ENCODE results near the gene RRAS2. TPM values are rescaled to one million over a fixed set of nuclear protein-coding genes. Genes with fewer than 3 reads are reported as not detected.
A peak's percentile ranks its signal among the peaks of the same experiment; 100 is the strongest.

Gene RRAS2
- total RNA-seq, 1 experiment from 2014 or later: 164 TPM

GRCh38 chr11:14327116-14327515, 31.9 kb downstream of the RRAS2 start (continued):
- TF ChIP-seq JAZF1 (CRISPR knock-in tag; IDR thresholded peaks at IDR 0.05) (no peak), ZNF263 (CRISPR knock-in tag; IDR thresholded peaks at IDR 0.05; ENCODE audit: low read depth) (no peak)

- CTCF ChIA-PET: interaction anchor here (0.7 kb wide), 1 partner anchor 15 kb away, joined by 3 read pairs; no protein-coding TSS in a partner anchor
- ATAC-seq (no peak), DNase-seq (ENCODE audit: low spot score) (no peak)
- Mint-ChIP-seq H3K4me3 (no peak overlapping the region), H3K27me3 (ENCODE audit: low read depth) (no peaks in the 10 kb centered on the region), H3K4me1 (peaks cover 83% of the 10 kb centered on the region), H3K36me3 (peaks cover 9% of the 10 kb centered on the region; the same call in 1 of the 2 replicates), H3K9me3 (peaks cover 3% of the 10 kb centered on the region; the same call in 1 of the 2 replicates), H3K27ac (peak overlapping the region; percentile 29)
- TF ChIP-seq ZBTB21 (CRISPR knock-in tag; IDR thresholded peaks at IDR 0.05; ENCODE audit: borderline replicate concordance): no peak
- no peak for TF ChIP-seq HMGXB4 (CRISPR knock-in tag; IDR thresholded peaks at IDR 0.05)
- no peak for TF ChIP-seq MXD4 (CRISPR knock-in tag; IDR thresholded peaks at IDR 0.05; ENCODE audit: borderline replicate concordance)
- 0 out of 2 replicates have a peak, but pooled peaks have one; percentile 19 for TF ChIP-seq ZNF121 (CRISPR knock-in tag; IDR thresholded peaks at IDR 0.05)
- POLR2A ChIA-PET: no interaction called here
Observed at GRCh38 chr11:14323118-14323676, 35.8 kb downstream of the RRAS2 start.

GRCh38 chr11:14322510-14322909, 36.5 kb downstream of the RRAS2 start:
- Mint-ChIP-seq H3K4me1 (peaks cover 85% of the 10 kb centered on the region), H3K27me3 (ENCODE audit: low read depth) (no peaks in the 10 kb centered on the region), H3K4me3 (no peak overlapping the region), H3K36me3 (peaks cover 5% of the 10 kb centered on the region; the same call in 1 of the 2 replicates), H3K9me3 (peaks cover 3% of the 10 kb centered on the region; the same call in 1 of the 2 replicates), H3K27ac (peak overlapping the region; percentile 47; the same call in 1 of the 2 replicates)
- ChIA-PET POLR2A (no interaction called here), CTCF (interaction anchor here (0.7 kb wide), 1 partner anchor 14 kb away, joined by 3 read pairs; no protein-coding TSS in a partner anchor)
- TF ChIP-seq NR1H2 (CRISPR knock-in tag; IDR thresholded peaks at IDR 0.05): no peak
- no peak for TF ChIP-seq PRRX2 (CRISPR knock-in tag; IDR thresholded peaks at IDR 0.05)
- no peak for TF ChIP-seq IRF1 (CRISPR knock-in tag; IDR thresholded peaks at IDR 0.05)
- no peak for TF ChIP-seq ATF1 (CRISPR knock-in tag; IDR thresholded peaks at IDR 0.05)
- no peak for TF ChIP-seq SOX15 (CRISPR knock-in tag; IDR thresholded peaks at IDR 0.05)
- TF ChIP-seq ERG (CRISPR knock-in tag; IDR thresholded peaks at IDR 0.05): no peak
- TF ChIP-seq HMGXB4 (CRISPR knock-in tag; IDR thresholded peaks at IDR 0.05): no peak
- TF ChIP-seq STAT6 (CRISPR knock-in tag; conservative IDR thresholded peaks at IDR 0.05; ENCODE audit: low read depth): no peak
- no peak for TF ChIP-seq ATF3 (CRISPR knock-in tag; conservative IDR thresholded peaks at IDR 0.05)
- no peak for TF ChIP-seq KAT7 (CRISPR knock-in tag; IDR thresholded peaks at IDR 0.05; ENCODE audit: borderline replicate concordance)
- no peak for TF ChIP-seq RORB (CRISPR knock-in tag; IDR thresholded peaks at IDR 0.05)
- no peak for TF ChIP-seq SMAD3 (CRISPR knock-in tag; IDR thresholded peaks at IDR 0.05; ENCODE audit: borderline replicate concordance)
- no peak for TF ChIP-seq NR2C2 (CRISPR knock-in tag; IDR thresholded peaks at IDR 0.05)
- no peak for TF ChIP-seq MXD4 (CRISPR knock-in tag; IDR thresholded peaks at IDR 0.05; ENCODE audit: borderline replicate concordance)
- TF ChIP-seq ZNF232 (CRISPR knock-in tag; IDR thresholded peaks at IDR 0.05): no peak
- DNase-seq (ENCODE audit: low spot score) (no peak), ATAC-seq (no peak)

All from WTC11 (cell line).